ENCODE data around the gene ABHD13.
"Not testable (repeated sequence)": the region's sequence is repeated elsewhere in the genome, so short reads cannot be mapped to it uniquely, and the experiment has no call there.

ABHD13 gene

GRCh38 chr13:108223687-108224503, 5.7 kb downstream of the ABHD13 start:
- no peak for DNase-seq (ENCODE audit: low read depth)

DNA sequence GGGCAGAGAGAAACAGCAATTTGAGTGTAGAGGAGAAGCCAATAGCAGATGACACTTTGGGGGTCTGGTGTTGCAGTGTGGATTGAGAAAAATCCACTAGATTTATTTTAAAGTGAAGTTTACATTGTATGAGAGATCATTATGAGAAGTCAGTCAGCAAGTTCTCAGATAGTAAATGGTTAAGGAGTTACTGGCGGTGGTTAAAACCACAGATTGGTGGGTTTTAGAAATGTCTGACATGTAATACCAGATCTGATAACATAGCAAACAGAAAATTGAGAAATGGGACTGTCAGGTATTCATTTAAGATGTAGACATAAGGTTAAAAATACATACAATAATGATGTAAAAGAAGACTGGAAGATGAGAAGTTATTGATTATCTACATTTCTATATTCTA, 7.2 kb downstream of the ABHD13 start:
- DNase-seq (ENCODE audit: low read depth) = no peak

DNA sequence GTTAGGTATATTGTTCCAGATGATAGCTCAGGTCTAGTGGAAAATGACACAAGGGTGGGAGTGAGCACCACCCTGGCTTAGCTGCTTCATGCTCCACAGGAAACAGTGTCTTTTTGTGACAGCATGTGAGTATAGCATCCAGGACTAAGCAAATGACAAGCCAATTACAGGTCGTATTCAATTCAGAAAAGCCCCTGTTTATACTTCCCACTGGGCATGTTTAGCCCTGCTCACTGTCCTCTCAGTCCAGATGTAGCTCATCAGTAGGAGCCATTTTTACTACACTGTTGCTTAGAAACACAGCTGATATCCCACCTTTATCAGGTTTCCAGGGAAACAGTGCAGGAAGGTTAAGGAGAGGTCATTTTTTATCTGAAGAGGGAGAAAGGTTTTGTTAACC, 8.0 kb downstream of the ABHD13 start:
- DNase-seq (ENCODE audit: low read depth) = no peak

DNA sequence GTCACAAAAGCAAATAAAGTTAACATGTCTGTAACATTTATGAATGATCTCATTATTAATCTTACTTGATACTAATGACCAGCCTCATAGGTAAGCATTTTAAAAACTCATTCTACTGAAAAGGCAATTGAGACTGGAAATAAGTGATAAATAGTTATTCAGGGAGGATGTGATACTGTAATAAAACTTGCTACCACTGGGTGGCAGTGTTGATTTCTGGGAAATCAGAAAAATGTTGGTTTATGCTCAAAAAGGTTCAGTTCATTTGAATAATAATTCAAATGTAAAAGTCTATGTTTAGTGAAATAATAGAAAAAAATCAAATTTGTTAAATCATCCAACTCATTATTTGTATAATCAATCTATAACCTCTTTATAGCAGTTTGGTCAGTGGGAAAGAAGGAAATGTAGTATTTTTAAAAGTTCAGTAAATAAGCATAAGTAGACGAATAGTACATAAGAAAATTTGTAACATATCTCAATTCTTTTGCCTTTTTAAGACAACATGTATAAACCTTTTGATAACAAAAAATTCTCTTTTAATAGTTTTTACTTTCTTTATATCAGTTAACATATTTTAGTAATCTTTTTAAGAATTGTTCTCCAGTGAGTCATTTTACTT, 9.6 kb downstream of the ABHD13 start:
- no peak for DNase-seq (ENCODE audit: low read depth)

DNA sequence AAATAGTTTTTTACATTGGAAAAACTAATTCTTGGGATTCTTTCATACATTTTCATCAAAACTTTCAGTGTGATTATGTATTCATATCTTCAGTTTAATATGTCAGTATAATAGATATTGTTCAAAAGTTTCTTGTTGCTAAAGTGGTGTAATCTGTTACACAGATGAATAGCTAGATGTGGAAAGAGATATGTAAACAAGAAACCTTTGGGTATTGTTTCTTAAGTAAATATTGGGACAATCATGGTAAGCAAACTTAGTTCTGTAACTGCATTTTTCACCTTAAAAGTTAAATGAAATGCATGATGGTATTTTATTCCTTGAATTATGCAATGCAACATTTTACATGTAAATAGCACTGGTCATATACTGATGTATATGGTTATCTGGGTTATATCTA, 12.2 kb downstream of the ABHD13 start:
- DNase-seq (ENCODE audit: low read depth) = no peak

DNA sequence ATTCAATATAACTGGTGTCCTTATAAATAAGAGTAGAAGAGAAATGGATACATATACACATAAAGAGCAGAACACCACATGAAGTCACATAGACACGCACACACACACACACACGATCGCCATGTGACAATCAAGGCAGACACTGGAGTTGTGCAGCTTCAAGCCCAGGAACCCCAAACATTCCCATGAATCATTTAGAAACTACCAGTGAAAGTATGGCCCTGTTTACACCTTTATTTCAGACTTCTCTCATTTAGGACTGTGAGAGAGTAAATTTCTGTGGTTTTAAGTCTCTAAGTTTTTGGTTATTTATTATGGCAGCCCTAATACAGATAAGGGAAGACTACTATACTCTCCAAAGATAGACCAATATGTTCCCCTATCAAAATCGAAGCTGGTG, 31.0 kb downstream of the ABHD13 start:
- DNase-seq (ENCODE audit: low read depth) = no peak

DNA sequence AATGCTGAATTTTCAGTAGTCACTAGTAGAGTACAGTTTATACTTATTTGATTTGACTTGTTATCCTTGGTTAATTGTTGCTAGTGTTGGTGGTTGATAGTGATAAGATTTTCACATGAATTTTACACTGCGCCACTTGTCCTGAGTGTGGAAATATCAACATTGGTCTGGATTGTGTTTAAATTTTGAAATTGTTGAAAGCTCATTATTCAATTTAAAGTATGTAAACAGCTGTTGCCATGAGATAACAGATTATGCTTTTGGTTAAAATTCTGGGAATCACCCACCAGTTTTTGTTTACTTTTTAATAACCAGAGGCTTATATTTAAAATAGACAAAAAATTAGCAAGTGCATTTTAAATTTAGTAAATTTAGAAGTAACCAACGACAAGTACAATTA, 39.1 kb downstream of the ABHD13 start:
- no peak for DNase-seq (ENCODE audit: low read depth)

DNA sequence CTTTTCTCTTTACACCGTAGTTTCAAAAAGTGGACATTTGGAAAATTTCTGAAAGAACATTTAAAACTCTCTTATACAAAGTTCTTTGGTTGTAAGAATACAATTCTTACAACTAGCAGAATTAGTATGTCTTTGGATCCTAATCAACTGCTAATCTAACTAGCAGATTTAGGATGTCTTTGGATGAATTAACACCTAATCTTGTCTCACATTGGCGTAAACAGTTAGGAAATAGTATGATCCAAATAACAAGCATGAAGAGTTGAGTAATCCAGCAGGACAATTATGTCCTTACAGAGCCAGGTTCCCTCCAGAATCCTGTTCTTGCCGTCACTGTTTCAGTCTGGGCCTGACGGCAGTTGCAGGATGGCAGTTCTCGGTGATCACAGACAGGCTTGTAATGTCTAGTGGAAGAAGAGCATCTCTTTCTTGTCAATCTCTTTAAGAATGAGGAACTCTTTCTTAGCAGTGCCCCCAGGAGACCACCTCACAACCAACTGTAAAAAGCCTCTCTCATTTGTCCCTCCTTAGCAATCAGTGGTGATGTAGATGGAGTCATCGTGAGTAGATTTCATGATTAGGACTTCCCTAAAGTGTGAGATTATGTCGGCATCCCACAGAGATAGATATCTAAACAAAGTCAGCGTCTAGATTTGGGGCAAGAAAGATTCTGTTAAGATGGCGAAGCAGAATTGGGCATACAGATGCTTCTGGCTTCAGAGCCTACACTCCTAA, 45.6 kb downstream of the ABHD13 start:
- no peak for DNase-seq (ENCODE audit: low read depth)

GRCh38 chr13:108266321-108266990, 48.3 kb downstream of the ABHD13 start:
- DNase-seq (ENCODE audit: low read depth) = no peak

DNA sequence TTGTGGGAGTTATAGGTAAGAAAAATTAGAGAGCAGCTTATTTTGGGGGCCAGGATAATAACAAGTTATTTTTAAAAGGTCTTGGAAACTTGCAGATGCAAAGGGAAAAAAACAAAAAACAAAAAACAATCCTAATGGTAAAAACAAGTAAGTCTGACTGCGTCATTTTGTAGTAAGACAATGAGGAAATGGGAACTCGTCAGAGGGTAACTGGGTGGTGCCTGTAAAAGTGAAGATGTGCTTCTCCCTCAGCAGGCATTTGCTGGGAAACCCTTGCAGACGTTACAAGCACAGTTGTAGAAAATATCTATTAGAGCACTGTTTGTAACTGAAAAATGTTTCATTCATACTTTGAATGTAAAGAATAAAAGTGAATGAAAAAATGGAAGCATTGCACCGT, 49.2 kb downstream of the ABHD13 start:
- DNase-seq (ENCODE audit: low read depth) = no peak

DNA sequence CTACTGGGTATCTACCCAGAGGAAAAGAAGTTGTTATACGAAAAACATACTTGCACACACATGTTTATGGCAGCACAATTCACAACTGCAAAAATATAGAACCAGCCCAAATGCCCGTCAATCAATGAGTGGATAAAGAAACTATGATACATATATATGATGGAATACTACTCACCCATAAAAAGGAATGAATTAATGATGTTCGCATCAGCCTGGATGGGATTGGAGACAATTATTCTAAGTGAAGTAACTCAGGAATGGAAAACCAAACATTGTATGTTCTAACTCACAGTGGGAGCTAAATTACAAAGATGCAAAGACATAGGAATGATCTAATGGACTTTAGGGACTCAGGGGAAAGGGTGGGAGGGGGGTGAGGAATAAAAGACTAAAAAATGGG, 49.7 kb downstream of the ABHD13 start:
- not testable (repeated sequence) for DNase-seq (ENCODE audit: low read depth)

DNA sequence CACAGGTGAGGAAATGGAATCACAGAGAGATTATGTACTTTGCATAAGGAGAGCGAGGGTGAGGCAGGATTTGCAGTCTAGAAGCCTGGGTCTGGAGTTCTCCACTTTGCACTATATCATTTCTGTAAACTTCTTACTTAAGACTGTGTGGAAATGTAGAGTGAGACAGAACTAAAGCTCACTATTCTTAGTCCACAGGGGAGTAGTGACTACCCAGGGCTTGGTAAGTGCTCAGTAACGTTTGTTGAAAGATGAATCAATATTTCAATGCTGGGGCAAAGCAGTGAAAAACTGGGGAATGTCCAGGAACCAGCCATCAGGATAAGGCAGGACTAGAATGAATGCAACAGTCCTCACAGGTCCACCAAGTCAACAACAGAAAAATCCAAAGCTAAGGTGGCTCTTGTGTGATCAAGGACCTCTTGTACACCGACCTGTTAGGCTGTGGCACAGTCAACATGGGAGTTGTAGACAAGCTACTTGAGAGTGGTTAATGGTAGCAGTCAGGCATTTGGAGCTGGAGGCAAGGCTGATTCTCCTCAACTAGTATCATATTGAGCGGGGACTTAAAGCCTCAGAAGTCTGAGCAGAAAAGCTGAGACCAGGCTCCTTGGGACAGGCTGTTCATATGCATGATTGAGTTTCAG, 50.4 kb downstream of the ABHD13 start:
- no peak for DNase-seq (ENCODE audit: low read depth)

GRCh38 chr13:108269601-108270328, 51.6 kb downstream of the ABHD13 start, which contains the start of gene TNFSF13B:
Gene TNFSF13B (plus strand): TSS chr13:108269718. CDS start chr13:108269896, 178 bp downstream.
- peak; percentile 8 for DNase-seq (ENCODE audit: low read depth)

GRCh38 chr13:108270442-108270841, 52.2 kb downstream of the ABHD13 start:
- no peak for DNase-seq (ENCODE audit: low read depth)

- DNase-seq (ENCODE audit: low read depth) = no peak
Measured at GRCh38 chr13:108272333-108272732, 54.1 kb downstream of the ABHD13 start.

GRCh38 chr13:108273429-108274118, 55.4 kb downstream of the ABHD13 start:
- DNase-seq (ENCODE audit: low read depth) = no peak

DNA sequence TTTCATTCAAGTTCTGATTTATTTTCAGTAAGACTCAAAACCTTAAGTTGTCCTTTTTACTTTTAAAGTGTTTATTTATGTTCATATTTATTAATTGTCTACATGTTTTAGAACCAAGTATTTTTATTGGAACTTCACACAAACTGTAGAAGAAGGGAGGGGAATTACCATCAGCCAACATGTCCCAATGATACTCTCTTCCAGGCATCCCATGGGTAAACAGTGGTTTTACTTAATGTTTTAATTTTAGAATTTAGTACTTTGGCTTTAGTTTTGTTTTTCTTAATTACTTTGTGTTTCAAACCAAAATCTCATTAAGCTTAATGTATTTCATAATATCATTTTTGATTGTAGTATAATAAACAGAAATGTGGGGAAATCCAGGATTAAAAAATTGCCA, 56.5 kb downstream of the ABHD13 start:
- no peak for DNase-seq (ENCODE audit: low read depth)

DNA sequence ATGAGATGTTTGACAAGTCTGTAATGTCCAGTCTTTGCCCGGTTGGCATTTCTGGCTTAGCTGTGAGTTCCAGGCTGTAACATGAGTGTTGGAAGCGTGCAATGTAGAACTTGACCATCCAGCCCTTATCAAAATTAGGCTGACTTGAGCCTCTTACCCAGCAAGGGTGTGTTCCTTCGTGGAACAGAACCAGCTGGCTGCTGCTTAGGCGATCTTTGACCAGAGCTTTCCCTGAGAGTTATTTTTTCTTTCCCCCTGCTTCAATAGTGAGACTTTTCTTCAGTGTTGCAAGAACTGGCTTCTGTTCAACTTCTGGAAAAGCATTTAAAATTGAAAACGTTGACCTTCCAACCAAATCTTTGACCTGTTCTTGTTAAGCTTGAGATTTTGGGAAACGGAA, 57.9 kb downstream of the ABHD13 start:
- no peak for DNase-seq (ENCODE audit: low read depth)

GRCh38 chr13:108278466-108278865, 60.3 kb downstream of the ABHD13 start:
- no peak for DNase-seq (ENCODE audit: low read depth)

DNA sequence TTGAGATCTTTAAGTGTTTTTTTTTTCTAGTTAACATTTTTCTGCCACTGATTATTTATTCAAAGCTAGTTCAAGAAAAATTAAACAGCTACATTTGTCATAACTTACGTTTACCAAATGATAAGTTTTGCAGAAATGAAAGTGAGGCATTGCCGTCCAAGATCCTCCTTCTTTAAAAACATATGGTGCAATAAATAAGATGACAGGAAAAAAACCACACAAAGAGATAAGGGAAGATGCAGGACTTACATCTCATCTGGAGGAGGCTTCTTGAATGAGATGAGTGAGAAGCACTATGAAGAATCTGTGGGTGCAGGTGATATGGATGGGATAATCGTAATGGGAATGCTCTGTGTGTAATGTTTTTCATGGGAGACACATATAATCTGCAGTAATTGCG, 63.7 kb downstream of the ABHD13 start:
- DNase-seq (ENCODE audit: low read depth) = no peak

GRCh38 chr13:108283110-108283509, 64.9 kb downstream of the ABHD13 start:
- DNase-seq (ENCODE audit: low read depth) = no peak

All from GM04503 (cell line).